22Rv1 (cell line): ENCODE data around the gene ZC3H13.

Experiments used
- ZFX ChIP-seq: fragments of 450-650 bp; IDR thresholded peaks from 2 replicates; pipeline ENCODE4 v1.6.1; 2017; ENCODE audit warnings: antibody characterized with exemption, borderline replicate concordance
- TF ChIP-seq, protein P1 (sequence below): fragments of 450-650 bp; IDR thresholded peaks from 2 replicates; pipeline ENCODE4 v1.5.1; 2017; ENCODE audit warnings: mild to moderate bottlenecking

DNA sequence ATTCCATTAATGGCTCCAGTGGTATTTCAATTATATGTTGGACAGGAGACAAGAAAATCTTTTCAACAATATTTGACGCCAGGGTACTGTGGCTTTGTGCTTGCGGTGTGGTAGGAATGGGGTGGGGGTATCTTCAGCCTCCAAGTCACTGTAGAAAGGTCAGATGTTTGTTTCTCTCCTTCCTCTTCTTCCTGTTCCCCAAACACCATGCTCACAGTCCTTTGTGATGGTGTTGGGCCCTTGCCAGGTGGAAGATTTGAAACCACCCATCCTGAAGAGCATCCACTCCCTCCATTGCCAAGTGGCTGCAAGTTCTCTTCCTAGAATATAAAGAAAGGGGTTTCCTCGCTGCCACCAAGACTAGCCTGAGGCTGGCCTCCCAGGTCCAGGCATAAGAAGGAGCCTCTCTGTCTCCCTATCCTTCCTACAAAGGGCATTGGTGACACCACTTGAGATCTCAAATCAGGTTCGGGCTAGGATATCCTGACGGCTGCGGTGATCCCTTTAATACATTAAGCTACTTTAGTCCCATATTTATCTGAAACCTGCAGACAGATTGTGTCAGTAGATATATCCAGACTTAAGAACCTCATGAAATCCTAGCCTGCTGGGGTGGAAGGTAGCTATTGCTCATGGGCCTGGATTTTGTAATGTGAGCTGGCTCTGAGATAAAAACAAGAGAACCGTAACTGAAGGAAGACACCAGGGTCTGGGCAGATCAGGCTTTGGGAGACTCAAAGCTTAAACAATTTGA, 136.7 kb downstream of the ZC3H13 start:
- TF ChIP-seq, protein P1, sequence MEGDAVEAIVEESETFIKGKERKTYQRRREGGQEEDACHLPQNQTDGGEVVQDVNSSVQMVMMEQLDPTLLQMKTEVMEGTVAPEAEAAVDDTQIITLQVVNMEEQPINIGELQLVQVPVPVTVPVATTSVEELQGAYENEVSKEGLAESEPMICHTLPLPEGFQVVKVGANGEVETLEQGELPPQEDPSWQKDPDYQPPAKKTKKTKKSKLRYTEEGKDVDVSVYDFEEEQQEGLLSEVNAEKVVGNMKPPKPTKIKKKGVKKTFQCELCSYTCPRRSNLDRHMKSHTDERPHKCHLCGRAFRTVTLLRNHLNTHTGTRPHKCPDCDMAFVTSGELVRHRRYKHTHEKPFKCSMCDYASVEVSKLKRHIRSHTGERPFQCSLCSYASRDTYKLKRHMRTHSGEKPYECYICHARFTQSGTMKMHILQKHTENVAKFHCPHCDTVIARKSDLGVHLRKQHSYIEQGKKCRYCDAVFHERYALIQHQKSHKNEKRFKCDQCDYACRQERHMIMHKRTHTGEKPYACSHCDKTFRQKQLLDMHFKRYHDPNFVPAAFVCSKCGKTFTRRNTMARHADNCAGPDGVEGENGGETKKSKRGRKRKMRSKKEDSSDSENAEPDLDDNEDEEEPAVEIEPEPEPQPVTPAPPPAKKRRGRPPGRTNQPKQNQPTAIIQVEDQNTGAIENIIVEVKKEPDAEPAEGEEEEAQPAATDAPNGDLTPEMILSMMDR = no peak
- no peak for TF ChIP-seq ZFX
